K562 (cell line): ENCODE measurements around the gene HAUS1. TPM values are rescaled to one million over a fixed set of nuclear protein-coding genes. Genes with fewer than 3 reads are reported as not detected.

ENCODE experiments used
- ATAC-seq: fragments of 200-7000 bp; cut with Tn5 transposase; 3 replicates; pipeline ENCODE4 v1.9.1; 2020; ENCODE audit warnings: moderate library complexity
- BruUV-seq: library from RNA; stranded (reverse); fragments of 400-500 nt; replicated peaks from 2 replicates; lab custom pipeline; 2021; lab: Mats Ljungman, UMichigan
- CTCF ChIA-PET: fragments of 300-600 bp; formaldehyde crosslinking; extraction: SDS; loops from one replicate; lab custom pipeline; 2021; ENCODE audit warnings: low intra/inter-chr PET ratio; lab: Yijun Ruan, JAX
- POLR2A ChIA-PET: fragments of 300-600, 350-650 bp; sonication (Branson Sonifier 250); formaldehyde crosslinking; extraction: SDS; loops from one replicate; lab custom pipeline; 2021; ENCODE audit warnings: antibody characterized with exemption, inconsistent platforms; lab: Yijun Ruan, JAX
- DNase-seq, 4 experiments: peaks; one replicate each; pipeline versions ENCODE4 v3.0.0 to v3.0.0-alpha.2; 2011 to 2018; ENCODE audit warnings: low spot score in 3 of 4, mixed read lengths in 3 of 4; ENCODE audit errors: extremely low read depth in 1 of 4
- FAIRE-seq: peaks from 2 replicates; lab custom pipeline; 2011; peaks lifted over from hg19 to GRCh38; lab: Jason Lieb, UNC
- H2AFZ ChIP-seq: 2 replicates; pipeline ENCODE4 v1.6.0; 2011; ENCODE audit warnings: low read depth, low read length, control low read depth, inconsistent platforms
- H3K27ac ChIP-seq: fragments of 200-600 bp; 3 replicates; pipeline ENCODE4 v1.8.0; 2011; ENCODE audit warnings: low read depth, mild to moderate bottlenecking, control low read depth, inconsistent platforms, low read length, moderate library complexity, mixed read lengths; ENCODE audit errors: extremely low read depth
- H3K27me3 ChIP-seq, 2 experiments: fragments of 300-600 bp in 1 of 2; 2 replicates in 1 of 2; 3 replicates in 1 of 2; pipeline versions ENCODE4 v1.6.0 to v1.8.0; 2011; ENCODE audit warnings: inconsistent platforms in 2 of 2, low read length in 2 of 2, mild to moderate bottlenecking in 1 of 2, mixed read lengths in 1 of 2, moderate library complexity in 1 of 2; ENCODE audit not compliant: control insufficient read depth in 2 of 2, insufficient read depth in 2 of 2
- H3K36me3 ChIP-seq: fragments of 300-600 bp; 3 replicates; pipeline ENCODE4 v1.8.0; 2011; ENCODE audit warnings: mild to moderate bottlenecking, low read length, inconsistent platforms; ENCODE audit not compliant: control insufficient read depth, insufficient read depth
- H3K4me1 ChIP-seq, 2 experiments: fragments of 200-600 bp in 1 of 2; replicated peaks in 1 of 2; 2 replicates in 1 of 2; 3 replicates in 1 of 2; pipeline versions ENCODE4 v1.5.1 to v1.8.0; 2011; ENCODE audit warnings: inconsistent platforms in 2 of 2, low read length in 2 of 2, mild to moderate bottlenecking in 1 of 2, mixed read lengths in 1 of 2, moderate library complexity in 1 of 2; ENCODE audit not compliant: control insufficient read depth in 2 of 2, insufficient read depth in 2 of 2
- H3K4me2 ChIP-seq: 2 replicates; pipeline ENCODE4 v1.6.1; 2011; ENCODE audit warnings: low read length, control low read depth, inconsistent platforms, mixed read lengths; ENCODE audit not compliant: insufficient read depth
- H3K4me3 ChIP-seq: fragments of 200-600 bp; sonication (generic), shearing (Covaris generic); 2 replicates; pipeline ENCODE4 v1.5.1; 2016; ENCODE audit warnings: control low read depth, inconsistent platforms
- H3K79me2 ChIP-seq: fragments of 200-600 bp; 3 replicates; pipeline ENCODE4 v1.8.0; 2011; ENCODE audit warnings: low read length, inconsistent platforms; ENCODE audit not compliant: control insufficient read depth, insufficient read depth
- H3K9ac ChIP-seq, 2 experiments: 2 replicates each; pipeline versions ENCODE4 v1.6.0 to v1.6.1; 2011; ENCODE audit warnings: low read depth in 2 of 2, low read length in 2 of 2, control low read depth in 1 of 2, inconsistent platforms in 1 of 2, mild to moderate bottlenecking in 1 of 2, mixed read lengths in 1 of 2; ENCODE audit not compliant: insufficient read depth in 1 of 2
- H3K9me1 ChIP-seq: one replicate; pipeline ENCODE4 v1.6.0; 2011; ENCODE audit warnings: inconsistent platforms, mild to moderate bottlenecking, low read length, moderate library complexity; ENCODE audit not compliant: control insufficient read depth, insufficient read depth
- H3K9me3 ChIP-seq: replicated peaks from 2 replicates; pipeline ENCODE4 v1.5.1; 2011; ENCODE audit warnings: low read depth, low read length, inconsistent platforms; ENCODE audit not compliant: control insufficient read depth, insufficient read depth
- H4K20me1 ChIP-seq: replicated peaks from 2 replicates; pipeline ENCODE4 v1.6.1; 2011; ENCODE audit warnings: low read length, inconsistent platforms, mixed read lengths; ENCODE audit not compliant: control insufficient read depth, insufficient read depth
- EP400 ChIP-seq: fragments of 450-650 bp; IDR thresholded peaks from 2 replicates; pipeline ENCODE4 v1.6.1; 2017; ENCODE audit warnings: antibody characterized with exemption, mild to moderate bottlenecking, moderate library complexity
- KAT2B ChIP-seq: IDR thresholded peaks from one replicate; pipeline ENCODE4 v1.6.1; 2012; ENCODE audit warnings: low read depth, mild to moderate bottlenecking, control low read depth, inconsistent platforms, low read length, moderate library complexity
- KLF10 ChIP-seq: fragments of 250-450 bp; sonication (Bioruptor Pico); IDR thresholded peaks from 2 replicates; pipeline ENCODE4 v1.6.1; 2021; ENCODE audit warnings: matching md5 sums
- RBM17 ChIP-seq: fragments of 200-400 bp; formaldehyde crosslinking; IDR thresholded peaks from 2 replicates; pipeline ENCODE4 v1.6.1; 2017; ENCODE audit warnings: low read depth, mild to moderate bottlenecking, low read length, borderline replicate concordance
- ZNF146 ChIP-seq: IDR thresholded peaks from one replicate; pipeline ENCODE4 v1.6.1; 2018; ENCODE audit warnings: missing compliant biosample characterization; ENCODE audit not compliant: unreplicated experiment
- ZNF431 ChIP-seq: sonication (generic); formaldehyde crosslinking; IDR thresholded peaks from 2 replicates; pipeline ENCODE4 v1.8.0; 2022; ENCODE audit warnings: mild to moderate bottlenecking, missing genetic modification reagents
- WGBS: fragments of 100-300 bp; shearing (Covaris generic); methylation state at CpG from one replicate; pipeline ENCODE4 v1.1.6; 2016; ENCODE audit warnings: low coverage, mixed read lengths; ENCODE audit not compliant: insufficient coverage; ENCODE audit errors: missing lambda C conversion rate; 5-methylcytosine and 5-hydroxymethylcytosine counted together
- in situ Hi-C: fragments of 300-500 bp; cut with MboI; formaldehyde crosslinking; loops from 4 replicates; pipeline ENCODE4 v1.15.0; 2018; ENCODE audit warnings: inconsistent platforms, mixed read lengths
- intact Hi-C: fragments of 100-400 bp; cut with micrococcal nuclease; formaldehyde crosslinking; loops from 2 replicates; pipeline ENCODE4 v1.14.2; 2022
- polyA plus RNA-seq, 8 experiments: library from polyadenylated mRNA; depleted of rRNA in 4 of 8; stranded (reverse) in 5 of 8; unstranded in 3 of 8; fragments of >200 nt; fragmentation: Nextera tagmentation in 2 of 8; fragmentation: Illumina TruSeq in 1 of 8; extraction: Ambion mirVana in 2 of 8; extraction: Trizol in 1 of 8; gene quantifications; 2 replicates each; pipeline versions ENCODE4 v1.2.1 to v1.2.3, GENCODE V29; 2011 to 2014; ENCODE audit warnings: inconsistent platforms in 1 of 8, missing spikeins in 1 of 8
- total RNA-seq, 7 experiments: library from RNA; depleted of rRNA in 6 of 7; stranded (reverse); fragments of >200 nt in 6 of 7; fragmentation: Illumina TruSeq in 2 of 7; extraction: Trizol in 2 of 7; gene quantifications; 2 replicates each; pipeline versions ENCODE4 v1.2.1 to v1.2.3, GENCODE V29; 2011 to 2021; ENCODE audit warnings: low replicate concordance in 1 of 7
- TF ChIP-seq, protein P1 (sequence below): fragments of 200-600 bp; sonication (generic); IDR thresholded peaks from one replicate; pipeline ENCODE4 v1.6.1; 2012; ENCODE audit warnings: mild to moderate bottlenecking, low read depth, low read length, inconsistent platforms
- TF ChIP-seq, protein P2 (sequence below): fragments of 250-450 bp; sonication (Bioruptor Pico); IDR thresholded peaks from 2 replicates; pipeline ENCODE4 v1.8.0; 2022; ENCODE audit warnings: inconsistent platforms

Gene HAUS1
- total and polyA plus RNA-seq, 9 of the 15 experiments (the other 6 are each of a cell fraction or from before 2014, with no cell fraction given), result 45.6 to 135 (median 76.3) TPM

DNA sequence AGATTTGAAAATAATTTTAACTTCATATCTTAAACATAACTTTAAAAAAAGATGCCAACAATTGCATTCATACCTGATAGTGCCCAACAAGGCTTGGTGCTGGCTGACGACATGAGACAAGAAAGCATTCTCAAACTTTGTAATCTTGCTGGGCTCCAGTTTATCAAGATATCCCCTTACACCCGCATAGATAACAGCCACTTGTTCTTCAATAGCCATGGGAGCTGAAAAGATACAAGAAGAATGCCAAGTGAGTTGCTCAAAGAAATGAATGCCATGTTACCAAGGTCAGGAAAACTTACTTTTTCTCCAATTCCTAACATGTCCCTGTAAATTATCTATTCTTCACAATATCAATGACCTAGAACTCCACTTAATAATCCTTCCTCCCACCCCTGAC lies 19.8 kb upstream of the HAUS1 start:
- no peak overlapping the region for H3K4me3 ChIP-seq
- WGBS, result 75% methylated on average over 2 of the region's 2 CpGs
- in situ Hi-C loops, result no loop called here
- H3K9me1 ChIP-seq, result no peaks in the 10 kb centered on the region
- ATAC-seq, result no peak
- H3K27ac ChIP-seq, result no peak overlapping the region
- H3K9ac ChIP-seq, result no peak overlapping the region
- ChIA-PET CTCF (no interaction called here), POLR2A (no interaction called here)
- no peak overlapping the region for H2AFZ ChIP-seq
- H4K20me1 ChIP-seq, result no peaks in the 10 kb centered on the region
- TF ChIP-seq, protein P1, sequence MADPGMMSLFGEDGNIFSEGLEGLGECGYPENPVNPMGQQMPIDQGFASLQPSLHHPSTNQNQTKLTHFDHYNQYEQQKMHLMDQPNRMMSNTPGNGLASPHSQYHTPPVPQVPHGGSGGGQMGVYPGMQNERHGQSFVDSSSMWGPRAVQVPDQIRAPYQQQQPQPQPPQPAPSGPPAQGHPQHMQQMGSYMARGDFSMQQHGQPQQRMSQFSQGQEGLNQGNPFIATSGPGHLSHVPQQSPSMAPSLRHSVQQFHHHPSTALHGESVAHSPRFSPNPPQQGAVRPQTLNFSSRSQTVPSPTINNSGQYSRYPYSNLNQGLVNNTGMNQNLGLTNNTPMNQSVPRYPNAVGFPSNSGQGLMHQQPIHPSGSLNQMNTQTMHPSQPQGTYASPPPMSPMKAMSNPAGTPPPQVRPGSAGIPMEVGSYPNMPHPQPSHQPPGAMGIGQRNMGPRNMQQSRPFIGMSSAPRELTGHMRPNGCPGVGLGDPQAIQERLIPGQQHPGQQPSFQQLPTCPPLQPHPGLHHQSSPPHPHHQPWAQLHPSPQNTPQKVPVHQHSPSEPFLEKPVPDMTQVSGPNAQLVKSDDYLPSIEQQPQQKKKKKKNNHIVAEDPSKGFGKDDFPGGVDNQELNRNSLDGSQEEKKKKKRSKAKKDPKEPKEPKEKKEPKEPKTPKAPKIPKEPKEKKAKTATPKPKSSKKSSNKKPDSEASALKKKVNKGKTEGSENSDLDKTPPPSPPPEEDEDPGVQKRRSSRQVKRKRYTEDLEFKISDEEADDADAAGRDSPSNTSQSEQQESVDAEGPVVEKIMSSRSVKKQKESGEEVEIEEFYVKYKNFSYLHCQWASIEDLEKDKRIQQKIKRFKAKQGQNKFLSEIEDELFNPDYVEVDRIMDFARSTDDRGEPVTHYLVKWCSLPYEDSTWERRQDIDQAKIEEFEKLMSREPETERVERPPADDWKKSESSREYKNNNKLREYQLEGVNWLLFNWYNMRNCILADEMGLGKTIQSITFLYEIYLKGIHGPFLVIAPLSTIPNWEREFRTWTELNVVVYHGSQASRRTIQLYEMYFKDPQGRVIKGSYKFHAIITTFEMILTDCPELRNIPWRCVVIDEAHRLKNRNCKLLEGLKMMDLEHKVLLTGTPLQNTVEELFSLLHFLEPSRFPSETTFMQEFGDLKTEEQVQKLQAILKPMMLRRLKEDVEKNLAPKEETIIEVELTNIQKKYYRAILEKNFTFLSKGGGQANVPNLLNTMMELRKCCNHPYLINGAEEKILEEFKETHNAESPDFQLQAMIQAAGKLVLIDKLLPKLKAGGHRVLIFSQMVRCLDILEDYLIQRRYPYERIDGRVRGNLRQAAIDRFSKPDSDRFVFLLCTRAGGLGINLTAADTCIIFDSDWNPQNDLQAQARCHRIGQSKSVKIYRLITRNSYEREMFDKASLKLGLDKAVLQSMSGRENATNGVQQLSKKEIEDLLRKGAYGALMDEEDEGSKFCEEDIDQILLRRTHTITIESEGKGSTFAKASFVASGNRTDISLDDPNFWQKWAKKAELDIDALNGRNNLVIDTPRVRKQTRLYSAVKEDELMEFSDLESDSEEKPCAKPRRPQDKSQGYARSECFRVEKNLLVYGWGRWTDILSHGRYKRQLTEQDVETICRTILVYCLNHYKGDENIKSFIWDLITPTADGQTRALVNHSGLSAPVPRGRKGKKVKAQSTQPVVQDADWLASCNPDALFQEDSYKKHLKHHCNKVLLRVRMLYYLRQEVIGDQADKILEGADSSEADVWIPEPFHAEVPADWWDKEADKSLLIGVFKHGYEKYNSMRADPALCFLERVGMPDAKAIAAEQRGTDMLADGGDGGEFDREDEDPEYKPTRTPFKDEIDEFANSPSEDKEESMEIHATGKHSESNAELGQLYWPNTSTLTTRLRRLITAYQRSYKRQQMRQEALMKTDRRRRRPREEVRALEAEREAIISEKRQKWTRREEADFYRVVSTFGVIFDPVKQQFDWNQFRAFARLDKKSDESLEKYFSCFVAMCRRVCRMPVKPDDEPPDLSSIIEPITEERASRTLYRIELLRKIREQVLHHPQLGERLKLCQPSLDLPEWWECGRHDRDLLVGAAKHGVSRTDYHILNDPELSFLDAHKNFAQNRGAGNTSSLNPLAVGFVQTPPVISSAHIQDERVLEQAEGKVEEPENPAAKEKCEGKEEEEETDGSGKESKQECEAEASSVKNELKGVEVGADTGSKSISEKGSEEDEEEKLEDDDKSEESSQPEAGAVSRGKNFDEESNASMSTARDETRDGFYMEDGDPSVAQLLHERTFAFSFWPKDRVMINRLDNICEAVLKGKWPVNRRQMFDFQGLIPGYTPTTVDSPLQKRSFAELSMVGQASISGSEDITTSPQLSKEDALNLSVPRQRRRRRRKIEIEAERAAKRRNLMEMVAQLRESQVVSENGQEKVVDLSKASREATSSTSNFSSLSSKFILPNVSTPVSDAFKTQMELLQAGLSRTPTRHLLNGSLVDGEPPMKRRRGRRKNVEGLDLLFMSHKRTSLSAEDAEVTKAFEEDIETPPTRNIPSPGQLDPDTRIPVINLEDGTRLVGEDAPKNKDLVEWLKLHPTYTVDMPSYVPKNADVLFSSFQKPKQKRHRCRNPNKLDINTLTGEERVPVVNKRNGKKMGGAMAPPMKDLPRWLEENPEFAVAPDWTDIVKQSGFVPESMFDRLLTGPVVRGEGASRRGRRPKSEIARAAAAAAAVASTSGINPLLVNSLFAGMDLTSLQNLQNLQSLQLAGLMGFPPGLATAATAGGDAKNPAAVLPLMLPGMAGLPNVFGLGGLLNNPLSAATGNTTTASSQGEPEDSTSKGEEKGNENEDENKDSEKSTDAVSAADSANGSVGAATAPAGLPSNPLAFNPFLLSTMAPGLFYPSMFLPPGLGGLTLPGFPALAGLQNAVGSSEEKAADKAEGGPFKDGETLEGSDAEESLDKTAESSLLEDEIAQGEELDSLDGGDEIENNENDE, result no peak
- TF ChIP-seq ZNF146 (CRISPR knock-in tag), result no peak
- no peak for TF ChIP-seq KAT2B
- TF ChIP-seq KLF10 (CRISPR knock-in tag), result no peak
- no peak for TF ChIP-seq ZNF431 (CRISPR knock-in tag)
- TF ChIP-seq EP400, result no peak
- TF ChIP-seq, protein P2, sequence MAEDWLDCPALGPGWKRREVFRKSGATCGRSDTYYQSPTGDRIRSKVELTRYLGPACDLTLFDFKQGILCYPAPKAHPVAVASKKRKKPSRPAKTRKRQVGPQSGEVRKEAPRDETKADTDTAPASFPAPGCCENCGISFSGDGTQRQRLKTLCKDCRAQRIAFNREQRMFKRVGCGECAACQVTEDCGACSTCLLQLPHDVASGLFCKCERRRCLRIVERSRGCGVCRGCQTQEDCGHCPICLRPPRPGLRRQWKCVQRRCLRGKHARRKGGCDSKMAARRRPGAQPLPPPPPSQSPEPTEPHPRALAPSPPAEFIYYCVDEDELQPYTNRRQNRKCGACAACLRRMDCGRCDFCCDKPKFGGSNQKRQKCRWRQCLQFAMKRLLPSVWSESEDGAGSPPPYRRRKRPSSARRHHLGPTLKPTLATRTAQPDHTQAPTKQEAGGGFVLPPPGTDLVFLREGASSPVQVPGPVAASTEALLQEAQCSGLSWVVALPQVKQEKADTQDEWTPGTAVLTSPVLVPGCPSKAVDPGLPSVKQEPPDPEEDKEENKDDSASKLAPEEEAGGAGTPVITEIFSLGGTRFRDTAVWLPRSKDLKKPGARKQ (CRISPR knock-in tag), result no peak
- TF ChIP-seq RBM17, result no peak
- no peaks in the 10 kb centered on the region for H3K4me1 ChIP-seq
- intact Hi-C loops, result no loop called here
- FAIRE-seq, result no peak
- H3K9me3 ChIP-seq, result no peaks in the 10 kb centered on the region
- peaks cover 6% of the 10 kb centered on the region for H3K79me2 ChIP-seq
- no peak overlapping the region for H3K4me2 ChIP-seq
- no peaks in the 10 kb centered on the region for H3K27me3 ChIP-seq
- BruUV-seq, result TSS peak; percentile 6
- peaks cover 88% of the 10 kb centered on the region for H3K36me3 ChIP-seq
- DNase-seq, result no peak
